Measurements from ENCODE around the gene NHSL2.

DNA sequence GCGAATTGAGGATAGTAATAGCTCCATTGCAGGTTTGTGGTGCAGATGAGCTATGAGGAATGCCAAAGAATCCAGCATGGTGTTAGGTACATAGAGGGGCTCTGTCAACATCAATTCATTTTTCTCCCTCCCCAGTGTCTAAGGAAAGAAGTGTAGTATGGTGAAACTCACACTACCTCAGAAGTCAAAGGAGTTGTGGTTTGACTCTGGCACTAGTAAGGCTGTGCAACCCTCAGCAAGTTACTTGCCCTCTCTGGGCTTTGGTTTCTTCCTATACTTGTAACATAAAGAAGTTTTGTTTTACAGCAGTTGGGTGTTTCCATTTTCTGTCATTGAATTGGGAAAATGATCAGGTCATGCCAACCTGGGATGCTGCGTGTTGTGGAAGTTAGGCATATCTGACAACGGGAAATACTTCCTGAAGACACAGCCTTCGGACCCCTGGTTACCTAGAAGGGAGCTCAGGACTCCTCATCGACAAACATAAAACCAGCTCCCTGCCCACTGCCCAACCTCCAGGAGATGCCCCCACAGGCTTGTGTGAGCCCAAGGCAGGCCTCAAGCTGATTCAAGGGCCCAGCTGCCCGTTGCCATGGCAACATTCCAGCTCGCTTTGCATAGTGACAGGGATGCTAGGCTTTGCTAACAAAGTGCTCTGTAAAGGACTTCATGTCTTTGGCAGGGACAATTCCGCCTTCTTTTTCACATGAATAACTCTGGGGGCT, 149.7 kb downstream of the NHSL2 start:
- TF ChIP-seq CTCF (conservative IDR thresholded peaks at IDR 0.05; ENCODE audit: low read depth, low read length) (no peak), EZH2phosphoT487 (IDR thresholded peaks at IDR 0.05; ENCODE audit: borderline replicate concordance, low read length) (no peak)
